CD4-positive, alpha-beta T cell treated with Interleukin-17A for 4 hours (primary cell): ENCODE measurements around the gene ST6GALNAC4.

ENCODE experiments used
- DNase-seq: peaks from one replicate; pipeline ENCODE4 v3.0.0-alpha.2; 2020; ENCODE audit warnings: mixed read lengths

The ST6GALNAC4 gene

GRCh38 chr9:127945942-127946341 lies 29.1 kb upstream of the ST6GALNAC4 start:
- DNase-seq = no peak

GRCh38 chr9:127945338-127945737 lies 28.5 kb upstream of the ST6GALNAC4 start:
- no peak for DNase-seq

- no peak for DNase-seq
These were observed 27.9 kb upstream of the ST6GALNAC4 start for GRCh38 chr9:127944586-127945218.

- peak; percentile 83 for DNase-seq
These were observed 26.9 kb upstream of the ST6GALNAC4 start for GRCh38 chr9:127943731-127944144.

GRCh38 chr9:127943011-127943662 lies 26.3 kb upstream of the ST6GALNAC4 start:
- peak; percentile 9 for DNase-seq

- peak; percentile 60 for DNase-seq
These were observed 25.6 kb upstream of the ST6GALNAC4 start for GRCh38 chr9:127942216-127943010.

- no peak for DNase-seq
These were observed 25.0 kb upstream of the ST6GALNAC4 start for GRCh38 chr9:127941961-127942215.

- peak; percentile 9 for DNase-seq
These were observed 24.5 kb upstream of the ST6GALNAC4 start for GRCh38 chr9:127941062-127941960.

GRCh38 chr9:127940593-127940992 lies 23.8 kb upstream of the ST6GALNAC4 start:
- no peak for DNase-seq

GRCh38 chr9:127938298-127938690 lies 21.5 kb upstream of the ST6GALNAC4 start:
- peak; percentile 59 for DNase-seq

- peak; percentile 91 for DNase-seq
These were observed 20.8 kb upstream of the ST6GALNAC4 start, which contains the start of gene DPM2 for GRCh38 chr9:127937388-127938297. TSS of gene DPM2 (minus strand) at chr9:127937854. CDS start at chr9:127937820, 34 bp downstream.

- no peak for DNase-seq
These were observed 20.2 kb upstream of the ST6GALNAC4 start for GRCh38 chr9:127937056-127937387.

- DNase-seq = no peak
These were observed 19.6 kb upstream of the ST6GALNAC4 start for GRCh38 chr9:127936347-127936852.

- peak; percentile 14 for DNase-seq
These were observed 19.0 kb upstream of the ST6GALNAC4 start for GRCh38 chr9:127935765-127936221.

- DNase-seq = no peak
These were observed 18.1 kb upstream of the ST6GALNAC4 start for GRCh38 chr9:127934986-127935385.

GRCh38 chr9:127934248-127934647 lies 17.4 kb upstream of the ST6GALNAC4 start:
- no peak for DNase-seq

GRCh38 chr9:127931092-127931881 lies 14.4 kb upstream of the ST6GALNAC4 start:
- peak; percentile 15 for DNase-seq

GRCh38 chr9:127930231-127931091 lies 13.6 kb upstream of the ST6GALNAC4 start, which contains the start of gene PIP5KL1:
TSS of gene PIP5KL1 (minus strand) at chr9:127930777. CDS start at chr9:127930752, 25 bp downstream.
- DNase-seq = peak; percentile 77

GRCh38 chr9:127929625-127929979 lies 12.8 kb upstream of the ST6GALNAC4 start:
- DNase-seq = no peak
